ENCODE results near the gene ADAMTS15.

Gene ADAMTS15

GRCh38 chr11:130462101-130462885 is 13.8 kb downstream of the ADAMTS15 start:
- no peak for DNase-seq (ENCODE audit: low read depth)

GRCh38 chr11:130462931-130463330 is 14.5 kb downstream of the ADAMTS15 start:
- no peak for DNase-seq (ENCODE audit: low read depth)

GRCh38 chr11:130464291-130464812 is 15.9 kb downstream of the ADAMTS15 start:
- DNase-seq (ENCODE audit: low read depth), result peak; percentile 86

GRCh38 chr11:130465263-130465662 is 16.8 kb downstream of the ADAMTS15 start:
- peak; percentile 12 for DNase-seq (ENCODE audit: low read depth)

GRCh38 chr11:130467116-130467900 is 18.9 kb downstream of the ADAMTS15 start:
- DNase-seq (ENCODE audit: low read depth), result no peak

GRCh38 chr11:130469181-130469580 is 20.7 kb downstream of the ADAMTS15 start:
- DNase-seq (ENCODE audit: low read depth), result no peak

GRCh38 chr11:130470832-130471706 is 22.6 kb downstream of the ADAMTS15 start:
- DNase-seq (ENCODE audit: low read depth), result no peak

- no peak for DNase-seq (ENCODE audit: low read depth)
Measured at GRCh38 chr11:130471731-130472433, 23.4 kb downstream of the ADAMTS15 start.

GRCh38 chr11:130472434-130472961 is 24.1 kb downstream of the ADAMTS15 start:
- no peak for DNase-seq (ENCODE audit: low read depth)

GRCh38 chr11:130473056-130473794 is 24.8 kb downstream of the ADAMTS15 start:
- no peak for DNase-seq (ENCODE audit: low read depth)

- DNase-seq (ENCODE audit: low read depth), result no peak
Measured at GRCh38 chr11:130473795-130474377, 25.4 kb downstream of the ADAMTS15 start.

- no peak for DNase-seq (ENCODE audit: low read depth)
Measured at GRCh38 chr11:130474637-130475400, 26.4 kb downstream of the ADAMTS15 start.

- no peak for DNase-seq (ENCODE audit: low read depth)
Measured at GRCh38 chr11:130475426-130476053, 27.1 kb downstream of the ADAMTS15 start.

GRCh38 chr11:130476200-130476921 is 27.9 kb downstream of the ADAMTS15 start:
- peak; percentile 81 for DNase-seq (ENCODE audit: low read depth)

GRCh38 chr11:130476922-130477491 is 28.6 kb downstream of the ADAMTS15 start:
- no peak for DNase-seq (ENCODE audit: low read depth)

GRCh38 chr11:130477586-130478203 is 29.2 kb downstream of the ADAMTS15 start:
- peak; percentile 48 for DNase-seq (ENCODE audit: low read depth)

GRCh38 chr11:130478204-130478701 is 29.8 kb downstream of the ADAMTS15 start:
- peak; percentile 98 for DNase-seq (ENCODE audit: low read depth)
